Urinary bladder (tissue), 4 donors: ENCODE results near the gene ZDHHC12. TPM values are rescaled to one million over a fixed set of nuclear protein-coding genes. Genes with fewer than 3 reads are reported as not detected.

Experiments used
- DNase-seq: peaks from one replicate; pipeline ENCODE4 v3.0.0-alpha.2; 2015; ENCODE audit errors: extremely low spot score
- H3K27ac ChIP-seq: one replicate; pipeline ENCODE4 v1.5.1; 2013; ENCODE audit warnings: low read depth, mild to moderate bottlenecking, moderate library complexity
- H3K36me3 ChIP-seq: one replicate; pipeline ENCODE4 v1.6.1; 2013; ENCODE audit warnings: mild to moderate bottlenecking, moderate library complexity; ENCODE audit not compliant: insufficient read depth
- H3K4me1 ChIP-seq: one replicate; pipeline ENCODE4 v1.6.1; 2013; ENCODE audit warnings: mild to moderate bottlenecking, moderate library complexity; ENCODE audit not compliant: insufficient read depth
- H3K4me3 ChIP-seq: one replicate; pipeline ENCODE4 v1.5.1; 2013; ENCODE audit warnings: low read depth, low read length
- WGBS: extraction: QIAGEN DNeasy Blood & Tissue Kit; methylation state at CpG from one replicate; pipeline ENCODE4 v1.1.7; 2013; 5-methylcytosine and 5-hydroxymethylcytosine counted together
- polyA plus RNA-seq: library from polyadenylated mRNA; stranded (reverse); fragments of 200-250 nt; gene quantifications from one replicate; pipeline ENCODE4 v1.2.3, GENCODE V29; 2013
- total RNA-seq: library from RNA; depleted of rRNA; stranded (reverse); fragments of >200 nt; gene quantifications from one replicate; pipeline ENCODE4 v1.2.3, GENCODE V29; 2014
- donor health status: healthy with polysubstance abuse.
- donor health status: healthy.

ZDHHC12 gene
- total and polyA plus RNA-seq, 2 donors, result 6.3 to 35.5 TPM

DNA sequence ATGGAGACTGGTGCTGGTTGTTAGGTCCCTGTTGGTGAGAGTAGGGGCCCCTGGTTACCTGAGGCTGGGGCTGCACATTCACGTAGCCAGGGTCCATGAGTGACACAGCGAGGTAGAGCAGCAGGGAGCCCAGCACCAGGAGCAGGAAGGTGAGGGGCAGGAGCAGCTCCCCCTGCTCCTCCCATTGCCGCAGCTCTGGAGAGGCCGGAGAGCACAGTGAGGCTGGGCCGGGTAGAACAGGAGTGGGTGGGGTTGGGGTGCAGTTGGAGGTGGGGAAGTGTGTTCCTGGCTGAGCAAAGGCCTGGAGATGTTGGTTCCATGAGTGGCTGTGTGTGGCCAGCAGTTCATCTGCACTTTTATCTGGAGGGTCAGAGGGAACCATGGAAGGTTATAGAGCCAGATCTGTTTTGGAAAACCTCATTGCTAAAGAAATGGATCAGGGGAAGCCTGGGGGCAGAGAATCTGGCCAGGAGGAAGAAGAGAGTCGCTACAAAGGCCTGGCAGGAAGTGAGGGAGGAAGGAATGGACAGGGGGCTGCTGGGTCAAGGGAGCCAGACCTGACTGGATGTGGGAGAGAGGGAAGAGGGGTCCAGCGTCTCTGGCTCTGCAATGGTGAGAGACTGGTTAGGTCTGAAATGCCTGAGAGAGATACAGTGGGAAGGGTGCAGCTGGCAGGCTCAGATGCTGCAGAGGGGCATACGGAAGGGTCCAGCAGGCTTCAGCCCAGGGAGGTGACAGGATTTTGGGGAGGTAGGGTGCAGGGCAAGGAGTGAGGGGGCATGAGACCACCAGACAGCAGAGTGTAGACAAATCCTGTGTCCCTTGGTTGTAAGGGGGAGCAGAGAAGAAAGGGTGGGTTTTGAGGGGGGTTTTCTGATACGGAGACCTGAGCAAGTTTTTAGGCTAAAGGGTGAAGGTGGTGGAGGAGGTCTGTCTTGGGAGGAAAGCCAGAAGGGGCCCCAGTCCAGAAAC lies 1.3 kb downstream of the ZDHHC12 start:
- DNase-seq, result no peak
- H3K4me1 ChIP-seq, result no peaks in the 10 kb centered on the region
- no peaks in the 10 kb centered on the region for H3K36me3 ChIP-seq
- no peak overlapping the region for H3K27ac ChIP-seq
- 61% methylated on average over 9 of the region's 9 CpGs for WGBS
- no peak overlapping the region for H3K4me3 ChIP-seq

DNA sequence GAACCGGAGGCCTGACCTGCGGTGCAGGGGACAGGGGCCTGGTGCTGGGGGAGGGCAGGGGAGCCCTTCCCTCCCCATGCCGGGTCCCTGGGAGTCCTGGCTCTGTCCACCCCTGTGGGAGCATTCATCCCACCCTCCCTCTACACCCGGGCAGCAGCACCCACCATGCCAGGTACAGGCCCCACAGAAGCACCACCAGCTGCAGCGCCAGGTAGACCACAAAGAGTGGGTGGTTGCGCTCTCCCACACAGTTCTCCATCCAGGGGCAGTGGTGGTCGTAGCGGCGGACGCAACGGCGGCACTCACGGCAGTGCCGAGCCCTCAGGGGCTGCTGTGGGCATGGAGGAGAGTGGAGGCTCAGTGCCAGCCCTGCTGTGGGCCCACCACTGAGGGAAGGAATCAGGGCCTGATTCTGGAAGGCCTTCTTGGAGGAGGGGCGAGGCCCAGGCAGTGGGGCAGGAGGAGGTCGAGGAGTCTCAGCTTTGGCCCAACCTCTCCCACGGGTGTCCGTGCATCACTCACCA lies 2.4 kb downstream of the ZDHHC12 start:
- 89% methylated on average over 18 of the region's 18 CpGs for WGBS
- DNase-seq, result no peak
- Histone ChIP-seq H3K36me3 (no peaks in the 10 kb centered on the region), H3K27ac (no peak overlapping the region), H3K4me3 (no peak overlapping the region), H3K4me1 (no peaks in the 10 kb centered on the region)

DNA sequence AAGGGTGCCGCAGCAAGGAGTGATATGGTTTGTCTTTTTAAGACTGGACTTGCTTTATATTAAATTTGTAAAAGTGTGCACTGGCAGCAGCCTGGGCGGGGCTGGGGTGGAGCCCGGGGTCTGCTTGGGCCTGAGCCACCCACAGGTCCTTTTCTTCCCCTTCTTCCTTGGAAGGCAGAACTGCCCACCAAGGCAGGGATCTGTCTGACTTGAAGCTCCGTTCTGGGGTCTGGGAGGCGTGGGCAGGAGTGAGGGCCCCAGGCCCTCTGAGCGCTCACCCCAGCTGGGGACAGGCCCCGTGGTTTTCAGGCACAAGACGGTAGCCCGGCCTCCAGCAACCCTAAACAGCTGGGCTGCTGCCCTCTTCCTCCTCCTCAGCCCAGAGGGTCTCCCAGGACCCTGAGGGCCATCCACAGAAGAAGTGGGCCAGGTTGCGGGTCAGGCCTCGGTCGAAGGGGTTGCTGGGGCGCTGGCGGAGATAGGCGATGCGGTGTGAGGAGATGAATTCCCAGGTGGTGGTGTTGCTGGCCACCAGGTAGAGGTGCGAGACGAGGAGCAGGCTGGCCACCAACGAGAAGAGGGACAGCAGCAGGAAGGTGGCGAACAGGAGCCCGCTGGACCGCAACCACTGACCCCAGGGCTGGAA lies 3.0 kb downstream of the ZDHHC12 start:
- Histone ChIP-seq H3K4me1 (no peaks in the 10 kb centered on the region), H3K36me3 (no peaks in the 10 kb centered on the region), H3K4me3 (no peak overlapping the region), H3K27ac (no peak overlapping the region)
- 91% methylated on average over 22 of the region's 22 CpGs for WGBS
- DNase-seq, result no peak

DNA sequence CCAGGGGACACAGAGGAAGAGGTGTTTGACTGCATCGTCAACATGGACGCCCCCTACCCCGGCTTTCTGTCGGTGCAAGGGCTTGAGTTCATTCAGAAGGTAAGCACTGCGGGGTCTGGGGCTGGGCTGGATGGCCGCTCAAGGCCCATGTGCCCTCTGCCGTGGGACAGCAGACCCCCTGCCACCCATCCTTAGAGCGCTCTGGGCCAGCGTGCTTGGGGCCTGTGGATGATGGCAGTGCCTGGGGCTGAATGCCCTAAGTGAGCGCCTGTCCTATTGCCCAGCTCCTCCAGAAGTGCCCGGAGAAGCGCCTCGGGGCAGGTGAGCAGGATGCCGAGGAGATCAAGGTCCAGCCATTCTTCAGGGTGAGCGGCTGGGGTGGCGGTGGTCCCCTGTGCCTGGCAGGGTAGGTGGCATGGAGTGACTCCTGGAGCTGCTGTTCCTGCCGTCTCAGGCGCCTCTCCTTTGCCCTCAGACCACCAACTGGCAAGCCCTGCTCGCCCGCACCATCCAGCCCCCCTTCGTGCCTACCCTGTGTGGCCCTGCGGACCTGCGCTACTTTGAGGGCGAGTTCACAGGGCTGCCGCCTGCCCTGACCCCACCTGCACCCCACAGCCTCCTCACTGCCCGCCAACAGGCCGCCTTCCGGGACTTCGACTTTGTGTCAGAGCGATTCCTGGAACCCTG lies 3.9 kb downstream of the ZDHHC12 start:
- Histone ChIP-seq H3K27ac (no peak overlapping the region), H3K4me3 (no peak overlapping the region), H3K36me3 (no peaks in the 10 kb centered on the region), H3K4me1 (no peaks in the 10 kb centered on the region)
- 92% methylated on average over 30 of the region's 30 CpGs for WGBS
- DNase-seq, result no peak

DNA sequence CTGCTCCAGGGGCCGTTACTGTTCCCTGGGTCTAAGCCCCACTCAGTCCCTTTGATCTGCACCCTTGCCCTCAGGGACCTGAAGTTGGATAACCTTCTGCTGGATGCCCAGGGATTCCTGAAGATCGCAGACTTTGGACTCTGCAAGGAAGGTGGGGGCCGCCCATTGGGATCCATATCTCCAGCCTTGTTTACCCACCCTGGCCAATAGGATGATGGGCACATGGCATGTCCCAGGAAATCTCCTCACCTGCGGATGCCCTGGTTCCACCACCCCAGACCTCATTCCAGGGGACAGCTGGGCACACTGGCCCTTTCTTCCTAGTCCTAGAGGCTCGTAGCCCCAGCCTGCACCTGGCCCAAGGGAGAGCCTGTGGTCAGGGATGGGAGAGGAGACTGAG lies 5.5 kb downstream of the ZDHHC12 start:
- 87% methylated on average over 5 of the region's 5 CpGs for WGBS
- Histone ChIP-seq H3K36me3 (no peaks in the 10 kb centered on the region), H3K27ac (no peak overlapping the region), H3K4me1 (no peaks in the 10 kb centered on the region), H3K4me3 (no peak overlapping the region)
- DNase-seq, result no peak

DNA sequence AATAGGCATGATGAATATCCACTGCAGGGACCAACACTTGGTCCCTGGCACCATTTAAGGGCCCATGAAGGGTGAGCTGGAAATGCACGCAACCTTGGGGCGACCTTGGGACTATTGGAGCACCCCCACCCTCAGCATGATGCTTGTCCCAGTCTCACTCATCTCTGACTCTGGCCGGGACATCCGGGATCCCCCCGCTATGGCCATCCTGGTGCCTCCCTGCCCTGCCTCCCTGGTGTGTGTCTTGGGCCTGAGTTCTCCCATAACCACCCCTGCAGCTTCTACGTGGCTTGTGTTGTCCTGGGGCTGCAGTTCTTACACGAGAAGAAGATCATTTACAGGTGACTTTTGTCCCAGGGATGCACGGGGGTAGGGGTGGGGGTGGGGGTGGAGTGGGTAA lies 5.9 kb downstream of the ZDHHC12 start:
- H3K27ac ChIP-seq, result no peak overlapping the region
- no peak overlapping the region for H3K4me3 ChIP-seq
- no peaks in the 10 kb centered on the region for H3K4me1 ChIP-seq
- no peaks in the 10 kb centered on the region for H3K36me3 ChIP-seq
- 86% methylated on average over 8 of the region's 8 CpGs for WGBS
- DNase-seq, result no peak

DNA sequence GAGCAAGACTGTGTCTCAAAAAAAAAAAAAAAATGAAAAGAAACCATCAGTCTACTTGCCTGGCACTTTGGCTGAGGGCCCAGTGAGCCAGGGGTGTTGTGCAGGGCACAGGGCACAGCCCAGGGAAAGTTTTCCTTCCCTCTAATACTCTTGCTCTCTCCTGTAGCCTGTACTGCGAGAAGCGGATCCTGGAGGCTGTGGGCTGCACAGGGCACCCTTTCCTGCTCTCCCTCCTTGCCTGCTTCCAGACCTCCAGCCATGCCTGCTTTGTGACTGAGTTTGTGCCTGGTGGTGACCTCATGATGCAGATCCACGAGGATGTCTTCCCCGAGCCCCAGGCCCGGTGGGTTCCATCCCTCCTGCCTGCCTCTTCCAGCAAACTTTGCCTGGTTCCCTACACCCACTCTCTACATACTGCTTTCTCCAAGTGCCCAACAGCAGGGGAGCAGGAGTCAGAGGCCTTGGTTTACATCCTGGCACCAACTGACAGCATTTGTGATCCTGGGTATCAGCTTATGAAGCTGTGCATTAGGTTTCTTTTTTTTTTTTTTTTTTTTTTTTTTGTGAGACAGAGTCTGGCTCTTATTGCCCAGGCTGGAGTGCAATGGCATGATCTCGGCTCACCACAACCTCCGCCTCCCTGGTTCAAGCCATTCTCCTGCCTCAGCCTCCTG lies 7.2 kb downstream of the ZDHHC12 start:
- Histone ChIP-seq H3K4me1 (no peaks in the 10 kb centered on the region), H3K4me3 (no peak overlapping the region), H3K27ac (no peak overlapping the region), H3K36me3 (no peaks in the 10 kb centered on the region)
- DNase-seq, result no peak
- 91% methylated on average over 7 of the region's 7 CpGs for WGBS

DNA sequence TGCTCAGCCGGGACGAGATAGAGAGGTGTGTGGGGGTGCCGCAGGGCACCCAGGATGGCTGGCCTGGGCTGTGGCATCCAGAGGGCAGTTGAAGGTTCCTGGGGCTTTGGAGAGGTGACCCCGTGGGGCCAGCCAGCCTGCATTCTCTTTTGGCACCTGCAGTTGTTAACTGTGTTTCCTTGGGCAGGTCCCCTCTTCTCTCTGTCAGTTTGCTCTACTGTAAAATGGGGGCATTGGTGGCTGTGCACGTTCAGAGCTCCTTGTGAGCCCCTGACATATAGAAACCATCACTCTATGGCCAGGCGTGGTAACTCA lies 8.5 kb downstream of the ZDHHC12 start:
- Histone ChIP-seq H3K4me1 (no peaks in the 10 kb centered on the region), H3K36me3 (no peaks in the 10 kb centered on the region), H3K4me3 (no peak overlapping the region), H3K27ac (no peak overlapping the region)
- WGBS, result 88% methylated on average over 6 of the region's 6 CpGs
- DNase-seq, result no peak

DNA sequence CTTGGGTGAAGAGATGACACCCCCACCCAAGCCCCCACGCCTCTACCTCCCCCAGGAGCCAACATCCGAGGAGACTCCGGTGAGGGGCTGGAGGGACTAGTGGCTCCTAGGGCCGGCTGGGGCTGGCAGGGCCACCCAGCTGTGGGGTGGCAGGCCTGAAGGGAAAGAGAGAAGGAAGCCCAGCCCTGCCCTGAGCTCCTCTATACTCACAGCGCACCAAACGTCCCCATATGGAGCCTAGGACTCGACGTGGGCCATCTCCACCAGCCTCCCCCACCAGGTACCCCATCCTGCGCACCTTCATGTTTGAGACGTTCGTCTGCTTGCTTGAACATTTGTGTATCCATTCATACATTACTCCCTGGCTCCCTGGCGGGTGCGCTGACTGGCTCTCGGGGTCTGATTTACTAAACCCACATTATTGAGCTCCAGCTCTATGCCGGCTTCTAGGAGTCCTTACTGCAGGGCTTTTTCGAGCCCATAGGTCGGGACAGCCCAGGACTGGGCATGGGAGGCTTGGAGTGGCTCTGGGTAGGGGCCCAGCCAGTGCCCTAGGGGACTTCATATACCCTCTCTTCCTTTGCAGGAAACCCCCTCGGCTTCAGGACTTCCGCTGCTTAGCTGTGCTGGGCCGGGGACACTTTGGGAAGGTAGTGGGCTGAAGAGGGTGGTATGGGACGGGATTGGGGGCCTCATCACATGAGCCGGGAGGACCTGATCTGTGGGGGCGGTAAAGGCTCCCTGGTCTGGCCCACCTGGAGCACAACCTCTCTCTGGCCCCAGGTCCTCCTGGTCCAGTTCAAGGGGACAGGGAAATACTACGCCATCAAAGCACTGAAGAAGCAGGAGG lies 9.1 kb downstream of the ZDHHC12 start:
- no peaks in the 10 kb centered on the region for H3K4me1 ChIP-seq
- no peak overlapping the region for H3K4me3 ChIP-seq
- no peaks in the 10 kb centered on the region for H3K36me3 ChIP-seq
- H3K27ac ChIP-seq, result no peak overlapping the region
- 92% methylated on average over 24 of the region's 24 CpGs for WGBS
- no peak for DNase-seq

DNA sequence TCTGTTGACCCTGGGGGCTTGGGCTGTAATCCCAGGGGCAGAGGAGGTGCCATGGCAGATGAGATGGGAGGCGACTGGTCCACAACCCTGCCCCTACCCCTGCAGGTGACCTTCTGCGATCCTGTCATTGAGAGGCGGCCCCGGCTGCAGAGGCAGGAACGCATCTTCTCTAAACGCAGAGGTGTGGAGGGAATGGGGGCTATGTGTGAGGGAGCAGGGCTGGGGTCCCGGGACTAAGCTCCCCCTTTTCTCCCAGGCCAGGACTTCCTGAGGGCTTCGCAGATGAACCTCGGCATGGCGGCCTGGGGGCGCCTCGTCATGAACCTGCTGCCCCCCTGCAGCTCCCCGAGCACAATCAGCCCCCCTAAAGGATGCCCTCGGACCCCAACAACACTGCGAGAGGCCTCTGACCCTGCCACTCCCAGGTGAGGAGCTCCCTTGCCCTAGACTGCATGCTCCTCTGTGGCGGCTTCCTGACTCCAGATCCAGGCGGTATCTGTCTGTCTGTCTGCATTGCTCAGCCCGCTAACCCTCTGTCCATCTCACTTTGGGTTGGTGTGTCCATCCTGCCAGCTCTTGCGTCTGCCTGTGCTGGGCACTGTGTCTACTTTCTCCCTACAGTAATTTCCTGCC lies 9.9 kb downstream of the ZDHHC12 start:
- DNase-seq, result no peak
- 94% methylated on average over 19 of the region's 19 CpGs for WGBS
- Histone ChIP-seq H3K27ac (no peak overlapping the region), H3K4me1 (no peaks in the 10 kb centered on the region), H3K36me3 (no peaks in the 10 kb centered on the region), H3K4me3 (no peak overlapping the region)

DNA sequence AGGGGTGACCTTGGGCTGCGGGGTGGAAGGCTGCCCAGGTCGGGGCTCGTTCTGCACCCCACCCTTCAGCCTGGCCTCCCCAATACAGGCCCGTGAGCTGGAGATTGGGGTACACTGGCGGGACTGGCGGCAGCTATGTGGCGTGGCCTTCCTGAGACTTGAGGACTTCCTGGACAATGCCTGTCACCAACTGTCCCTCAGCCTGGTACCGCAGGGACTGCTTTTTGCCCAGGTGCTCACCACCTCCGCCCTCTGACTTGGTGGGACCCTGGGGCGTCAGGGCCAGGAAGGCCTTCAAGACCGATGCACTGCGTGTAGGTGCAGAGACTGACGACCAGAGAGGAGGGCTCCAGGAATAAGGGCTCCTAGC lies 10.5 kb downstream of the ZDHHC12 start:
- H3K4me1 ChIP-seq, result no peaks in the 10 kb centered on the region
- no peaks in the 10 kb centered on the region for H3K36me3 ChIP-seq
- no peak overlapping the region for H3K27ac ChIP-seq
- no peak overlapping the region for H3K4me3 ChIP-seq
- no peak for DNase-seq
- 93% methylated on average over 13 of the region's 13 CpGs for WGBS
